SK-N-SH (cell line): ENCODE data around the gene ACLY. TPM values are rescaled to one million over a fixed set of nuclear protein-coding genes. Genes with fewer than 3 reads are reported as not detected.
A peak's percentile ranks its signal among the peaks of the same experiment; 100 is the strongest.

Source experiments
- CTCF ChIA-PET: fragments of 300-600, 350-600 bp; formaldehyde crosslinking; extraction: SDS; loops from one replicate; lab custom pipeline; 2021; lab: Yijun Ruan, JAX
- POLR2A ChIA-PET: fragments of 350-600 bp; sonication (Branson Sonifier 250); formaldehyde crosslinking; extraction: SDS; loops from one replicate; lab custom pipeline; 2020; ENCODE audit warnings: antibody characterized with exemption, inconsistent platforms; lab: Yijun Ruan, JAX
- DNase-seq: peaks from one replicate; pipeline ENCODE4 v3.0.0; 2012
- H2AFZ ChIP-seq: fragments of 200-600 bp; sonication (generic); 2 replicates; pipeline ENCODE4 v1.8.1; 2016; ENCODE audit warnings: antibody characterized with exemption, mild to moderate bottlenecking, low read depth
- H3F3A ChIP-seq: fragments of 200-600 bp; sonication (generic); replicated peaks from 2 replicates; pipeline ENCODE3; 2016; ENCODE audit warnings: antibody characterized with exemption, mild to moderate bottlenecking; ENCODE audit not compliant: insufficient read depth
- H3K27ac ChIP-seq, 2 experiments: fragments of 200-500 bp in 1 of 2; fragments of 200-600 bp in 1 of 2; sonication (Bioruptor generic) in 1 of 2; sonication (generic), shearing (Covaris generic) in 1 of 2; 2 replicates each; pipeline versions ENCODE4 v1.5.1 to v1.6.1; 2014 to 2016; ENCODE audit warnings: low read depth in 2 of 2, inconsistent platforms in 1 of 2, low read length in 1 of 2, mild to moderate bottlenecking in 1 of 2, mixed read lengths in 1 of 2
- H3K27me3 ChIP-seq: fragments of 200-600 bp; sonication (generic), shearing (Covaris generic); 2 replicates; pipeline ENCODE4 v1.6.1; 2016; ENCODE audit warnings: mixed run types; ENCODE audit not compliant: insufficient read depth
- H3K36me3 ChIP-seq, 2 experiments: fragments of 200-500 bp in 1 of 2; fragments of 200-600 bp in 1 of 2; sonication (Bioruptor generic) in 1 of 2; sonication (generic) in 1 of 2; replicated peaks in 1 of 2; 2 replicates each; pipeline versions ENCODE3 to v1.5.1; 2014 to 2016; ENCODE audit warnings: low read length in 1 of 2, mild to moderate bottlenecking in 1 of 2; ENCODE audit not compliant: insufficient read depth in 2 of 2, control insufficient read depth in 1 of 2
- H3K4me1 ChIP-seq, 2 experiments: fragments of 200-500 bp in 1 of 2; fragments of 200-600 bp in 1 of 2; sonication (Bioruptor generic) in 1 of 2; sonication (generic), shearing (Covaris generic) in 1 of 2; 2 replicates each; pipeline versions ENCODE4 v1.5.1 to v1.6.1; 2014 to 2016; ENCODE audit warnings: low read depth in 1 of 2, low read length in 1 of 2, mixed run types in 1 of 2; ENCODE audit not compliant: insufficient read depth in 2 of 2, control insufficient read depth in 1 of 2
- H3K4me2 ChIP-seq: fragments of 200-600 bp; sonication (generic), shearing (Covaris generic); 2 replicates; pipeline ENCODE4 v1.6.1; 2017; ENCODE audit warnings: mixed run types
- H3K4me3 ChIP-seq, 2 experiments: fragments of 200-500 bp in 1 of 2; fragments of 200-600 bp in 1 of 2; sonication (Bioruptor generic) in 1 of 2; sonication (generic), shearing (Covaris generic) in 1 of 2; 2 replicates each; pipeline versions ENCODE4 v1.5.1 to v1.8.1; 2014 to 2016; ENCODE audit warnings: low read depth in 2 of 2, inconsistent platforms in 1 of 2, low read length in 1 of 2, mild to moderate bottlenecking in 1 of 2, mixed read lengths in 1 of 2, moderate library complexity in 1 of 2
- H3K79me2 ChIP-seq: fragments of 200-600 bp; sonication (generic); 2 replicates; pipeline ENCODE4 v1.8.1; 2017; ENCODE audit warnings: mild to moderate bottlenecking; ENCODE audit not compliant: insufficient read depth
- H3K9ac ChIP-seq: fragments of 200-600 bp; sonication (generic); 2 replicates; pipeline ENCODE4 v1.6.1; 2017; ENCODE audit warnings: mixed run types
- H3K9me2 ChIP-seq: fragments of 200-600 bp; sonication (generic); 2 replicates; pipeline ENCODE4 v1.6.1; 2017; ENCODE audit warnings: mixed run types
- H3K9me3 ChIP-seq: fragments of 200-600 bp; sonication (generic); 2 replicates; pipeline ENCODE4 v1.6.1; 2017; ENCODE audit warnings: mixed run types, mild to moderate bottlenecking, moderate library complexity
- H4K20me1 ChIP-seq: fragments of 200-600 bp; sonication (generic); 2 replicates; pipeline ENCODE4 v1.6.1; 2017; ENCODE audit warnings: mild to moderate bottlenecking, mixed run types; ENCODE audit not compliant: insufficient read depth
- CHD2 ChIP-seq: fragments of 150-350 bp; IDR thresholded peaks from 2 replicates; pipeline ENCODE4 v1.6.1; 2018; ENCODE audit warnings: low read length; ENCODE audit not compliant: partially characterized antibody
- ELF1 ChIP-seq: IDR thresholded peaks from 2 replicates; pipeline ENCODE4 v1.4.0; 2012
- EP300 ChIP-seq, 2 experiments: IDR thresholded peaks; 2 replicates each; pipeline versions ENCODE4 v1.4.0 to v1.6.1; 2012; ENCODE audit warnings: borderline replicate concordance in 1 of 2, low read depth in 1 of 2, low read length in 1 of 2
- EZH2phosphoT487 ChIP-seq: fragments of 200-600 bp; sonication (generic); IDR thresholded peaks from 2 replicates; pipeline ENCODE4 v1.6.1; 2017; ENCODE audit warnings: low read depth, mixed run types, mild to moderate bottlenecking, antibody characterized with exemption, moderate library complexity, borderline replicate concordance
- GABPA ChIP-seq: IDR thresholded peaks from 2 replicates; pipeline ENCODE4 v1.4.0; 2012; ENCODE audit warnings: low read depth, mild to moderate bottlenecking
- MEF2A ChIP-seq: IDR thresholded peaks from 2 replicates; pipeline ENCODE4 v1.4.0; 2012; ENCODE audit warnings: low read depth, borderline replicate concordance
- MXI1 ChIP-seq: IDR thresholded peaks from 2 replicates; pipeline ENCODE4 v1.6.1; 2012; ENCODE audit warnings: mild to moderate bottlenecking, low read depth, low read length, improper control_type of control experiment
- NRF1 ChIP-seq: IDR thresholded peaks from 2 replicates; pipeline ENCODE4 v1.6.1; 2012; ENCODE audit warnings: low read depth, mild to moderate bottlenecking, low read length
- POLR2AphosphoS5 ChIP-seq: IDR thresholded peaks from 2 replicates; pipeline ENCODE4 v1.6.1; 2012; ENCODE audit warnings: low read depth, low read length
- RAD21 ChIP-seq: IDR thresholded peaks from 2 replicates; pipeline ENCODE4 v1.6.1; 2012; ENCODE audit warnings: mild to moderate bottlenecking, low read length
- RFX5 ChIP-seq: IDR thresholded peaks from 2 replicates; pipeline ENCODE4 v1.6.1; 2012; ENCODE audit warnings: mild to moderate bottlenecking, improper control_type of control experiment, low read length
- RXRA ChIP-seq: IDR thresholded peaks from 2 replicates; pipeline ENCODE4 v1.4.0; 2012; ENCODE audit warnings: low read depth, mild to moderate bottlenecking, borderline replicate concordance
- SIN3A ChIP-seq: IDR thresholded peaks from 2 replicates; pipeline ENCODE4 v1.6.1; 2012; ENCODE audit warnings: low read depth, mild to moderate bottlenecking, low read length, moderate library complexity, borderline replicate concordance
- TAF1 ChIP-seq: IDR thresholded peaks from 2 replicates; pipeline ENCODE4 v1.6.1; 2012; ENCODE audit warnings: low read depth, mild to moderate bottlenecking, low read length, moderate library complexity, borderline replicate concordance
- WGBS: methylation state at CpG from one replicate; pipeline ENCODE4 v1.1.6; 2017; ENCODE audit warnings: low lambda C conversion rate; 5-methylcytosine and 5-hydroxymethylcytosine counted together
- polyA plus RNA-seq, 3 experiments: library from polyadenylated mRNA; depleted of rRNA; stranded (reverse); fragments of >200 nt; gene quantifications; 2 replicates each; pipeline ENCODE4 v1.2.3, GENCODE V29; 2012
- TF ChIP-seq, protein P1 (sequence below): IDR thresholded peaks from 2 replicates; pipeline ENCODE4 v1.4.0; 2012; ENCODE audit warnings: low read depth
- TF ChIP-seq, protein P2 (sequence below): IDR thresholded peaks from 2 replicates; pipeline ENCODE4 v1.4.0; 2012; ENCODE audit warnings: low read depth, borderline replicate concordance
- TF ChIP-seq, protein P3 (sequence below): fragments of 150-350 bp; IDR thresholded peaks from 2 replicates; pipeline ENCODE4 v1.6.1; 2016; ENCODE audit warnings: mild to moderate bottlenecking, low read depth, low read length
- TF ChIP-seq, protein P4 (sequence below): fragments of 200-600 bp; sonication (generic); IDR thresholded peaks from 2 replicates; pipeline ENCODE4 v1.6.1; 2017; ENCODE audit warnings: antibody characterized with exemption, mild to moderate bottlenecking, moderate library complexity

ACLY gene
- 161 and 163 TPM in 2 replicates for polyA plus RNA-seq (2012; rRNA removed)
- polyA plus RNA-seq (2012; cell fraction: cytosol; rRNA removed) = 104 and 131 TPM in 2 replicates
- 133 and 176 TPM in 2 replicates for polyA plus RNA-seq (2012; cell fraction: nucleus; rRNA removed)

DNA sequence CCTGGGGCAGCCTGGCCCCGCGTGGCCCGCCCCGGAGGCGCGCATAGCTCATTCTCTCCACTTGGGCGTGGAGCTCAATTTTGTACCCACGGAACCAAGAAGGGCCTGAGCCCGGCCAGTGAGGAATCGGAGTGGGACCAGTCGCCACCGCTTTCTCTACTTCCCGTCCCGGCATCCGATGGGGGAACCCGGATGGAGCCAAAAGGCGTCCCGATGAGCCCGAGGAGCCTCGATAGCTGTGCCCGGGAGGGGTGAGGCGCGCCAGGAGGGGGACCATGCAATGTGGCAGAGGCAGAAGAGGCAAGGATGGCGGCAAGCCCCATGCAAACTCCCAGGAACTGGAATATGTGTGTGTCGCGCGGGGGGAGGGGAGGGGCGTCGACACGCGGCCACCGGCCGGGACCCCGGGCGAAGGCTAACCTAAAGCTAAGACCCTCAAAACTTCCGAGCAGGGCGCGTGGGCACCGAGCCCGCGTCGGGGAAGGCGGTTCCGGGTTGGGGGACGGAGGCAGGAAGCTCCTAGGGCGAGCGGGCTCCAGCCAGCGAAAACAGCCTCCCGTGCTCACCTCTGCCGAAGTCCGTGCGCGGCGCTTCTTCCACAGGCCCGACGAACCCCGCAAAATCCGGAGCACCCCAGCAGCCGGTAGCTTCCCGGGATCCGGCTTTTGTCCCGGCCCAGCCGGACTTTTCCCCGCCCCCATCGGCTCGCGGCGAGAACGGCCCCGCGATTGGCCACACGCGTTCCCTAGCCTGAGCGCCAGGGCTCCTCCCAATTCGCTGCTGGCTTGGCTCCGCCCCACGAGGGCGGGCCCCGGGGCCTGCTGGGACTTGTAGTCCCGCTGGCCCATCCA lies at the start of gene ACLY:
ACLY (minus strand) TSS at position 638 of the 851 bp plus-strand sequence. CDS start 5,078 bp downstream, outside the sequence.
- ChIA-PET POLR2A (interaction anchor here (0.5 to 3.3 kb wide), 10 partner anchors 10 to 199 kb away, joined by 3 to 21 read pairs (median 4); partner anchors contain the start of genes DNAJC7, KLHL11 and ODAD4), CTCF (interaction anchor here (0.7 to 2.8 kb wide), 10 partner anchors 10 to 44 kb away, joined by 3 to 21 read pairs (median 4); no protein-coding TSS in a partner anchor)
- Histone ChIP-seq H3K4me3 (peak within 1 kb of the TSS; percentile 80 to 82), H3K9ac (peak within 1 kb of the TSS; percentile 91), H3K27me3 (no peaks in the 10 kb centered on the region), H4K20me1 (peaks cover 42% of the 10 kb centered on the region), H3K79me2 (peaks cover 52% of the 10 kb centered on the region), H3K9me2 (no peaks in the 10 kb centered on the region), H2AFZ (peak within 1 kb of the TSS; percentile 96; the same call in 1 of the 2 replicates), H3F3A (peaks cover 10% of the 10 kb centered on the region), H3K36me3 (peaks cover 2 to 7% of the 10 kb centered on the region in 2 experiments), H3K27ac (peak within 1 kb of the TSS; percentile 84 to 90), H3K9me3 (no peaks in the 10 kb centered on the region), H3K4me1 (peaks cover 22 to 36% of the 10 kb centered on the region in 2 experiments; a peak in 2 of 4 replicates), H3K4me2 (peak within 1 kb of the TSS; percentile 89)
- peak; percentile 83 for TF ChIP-seq CHD2
- TF ChIP-seq MXI1 = peak; percentile 48; the same call in 1 of the 2 replicates
- peak; percentile 75 for TF ChIP-seq TAF1
- no peak for TF ChIP-seq EP300 (IDR thresholded peaks at IDR 0.05; ENCODE audit: borderline replicate concordance in 1 of 2, low read depth in 1 of 2, low read length in 1 of 2)
- TF ChIP-seq EZH2phosphoT487 = no peak
- peak; percentile 95 for TF ChIP-seq POLR2AphosphoS5
- TF ChIP-seq SIN3A = 0 out of 2 replicates have a peak, but pooled peaks have one; percentile 21
- WGBS = under 1% methylated on average over 24 of the region's 80 CpGs
- peak; percentile 99 for DNase-seq

DNA sequence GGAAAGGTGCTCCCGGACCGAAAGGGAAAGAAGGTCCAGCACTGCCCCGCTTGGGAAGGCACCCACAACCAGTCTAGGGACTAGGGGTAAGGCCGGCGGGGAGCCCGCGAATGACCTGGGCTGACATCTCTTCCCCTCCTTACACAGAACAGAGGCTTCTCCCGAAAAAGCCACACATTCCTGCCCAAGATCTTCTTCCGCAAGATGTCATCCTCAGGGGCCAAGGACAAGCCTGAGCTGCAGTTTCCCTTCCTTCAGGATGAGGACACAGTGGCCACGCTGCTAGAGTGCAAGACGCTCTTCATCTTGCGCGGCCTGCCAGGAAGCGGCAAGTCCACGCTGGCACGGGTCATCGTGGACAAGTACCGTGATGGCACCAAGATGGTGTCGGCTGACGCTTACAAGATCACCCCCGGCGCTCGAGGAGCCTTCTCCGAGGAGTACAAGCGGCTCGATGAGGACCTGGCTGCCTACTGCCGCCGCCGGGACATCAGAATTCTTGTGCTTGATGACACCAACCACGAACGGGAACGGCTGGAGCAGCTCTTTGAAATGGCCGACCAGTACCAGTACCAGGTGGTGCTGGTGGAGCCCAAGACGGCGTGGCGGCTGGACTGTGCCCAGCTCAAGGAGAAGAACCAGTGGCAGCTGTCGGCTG lies 49.3 kb upstream of the ACLY start:
- H3K9me2 ChIP-seq = no peaks in the 10 kb centered on the region
- CTCF ChIA-PET = interaction anchor here (3.9 to 4.6 kb wide), 2 partner anchors 48 to 52 kb away, joined by 19 to 21 read pairs; partner anchors contain the start of genes DNAJC7 and NKIRAS2
- peak overlapping the region; percentile 96; the same call in 1 of the 2 replicates for H3K9ac ChIP-seq
- H3K4me3 ChIP-seq = peak overlapping the region; percentile 93 to 96
- WGBS = 90% methylated on average over 25 of the region's 37 CpGs
- no peak overlapping the region for H2AFZ ChIP-seq
- peak overlapping the region; percentile 65 to 89; a peak in 2 of 4 replicates for H3K27ac ChIP-seq
- POLR2A ChIA-PET = interaction anchor here (1.6 kb wide), 1 partner anchor 85 kb away, joined by 4 read pairs; no protein-coding TSS in a partner anchor
- H3F3A ChIP-seq = peaks cover 10% of the 10 kb centered on the region
- H3K4me1 ChIP-seq = peaks cover 5 to 48% of the 10 kb centered on the region in 2 experiments; a peak in 2 of 4 replicates
- H3K36me3 ChIP-seq = peaks cover 27 to 31% of the 10 kb centered on the region in 2 experiments
- peak overlapping the region; percentile 91 for H3K4me2 ChIP-seq
- no peak for DNase-seq
- no peaks in the 10 kb centered on the region for H3K27me3 ChIP-seq
- peaks cover 54% of the 10 kb centered on the region for H3K79me2 ChIP-seq
- H4K20me1 ChIP-seq = 0 out of 2 replicates have a peak, but pooled peaks cover 8% of the 10 kb centered on the region
- H3K9me3 ChIP-seq = no peaks in the 10 kb centered on the region
- TF ChIP-seq RAD21 (no peak), RFX5 (no peak), EP300 (IDR thresholded peaks at IDR 0.05; ENCODE audit: borderline replicate concordance in 1 of 2, low read depth in 1 of 2, low read length in 1 of 2) (no peak), ELF1 (no peak), NRF1 (no peak), RXRA (no peak), MEF2A (no peak), GABPA (no peak), TAF1 (no peak)
- TF ChIP-seq, protein P1, sequence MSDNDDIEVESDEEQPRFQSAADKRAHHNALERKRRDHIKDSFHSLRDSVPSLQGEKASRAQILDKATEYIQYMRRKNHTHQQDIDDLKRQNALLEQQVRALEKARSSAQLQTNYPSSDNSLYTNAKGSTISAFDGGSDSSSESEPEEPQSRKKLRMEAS = no peak
- TF ChIP-seq, protein P2, sequence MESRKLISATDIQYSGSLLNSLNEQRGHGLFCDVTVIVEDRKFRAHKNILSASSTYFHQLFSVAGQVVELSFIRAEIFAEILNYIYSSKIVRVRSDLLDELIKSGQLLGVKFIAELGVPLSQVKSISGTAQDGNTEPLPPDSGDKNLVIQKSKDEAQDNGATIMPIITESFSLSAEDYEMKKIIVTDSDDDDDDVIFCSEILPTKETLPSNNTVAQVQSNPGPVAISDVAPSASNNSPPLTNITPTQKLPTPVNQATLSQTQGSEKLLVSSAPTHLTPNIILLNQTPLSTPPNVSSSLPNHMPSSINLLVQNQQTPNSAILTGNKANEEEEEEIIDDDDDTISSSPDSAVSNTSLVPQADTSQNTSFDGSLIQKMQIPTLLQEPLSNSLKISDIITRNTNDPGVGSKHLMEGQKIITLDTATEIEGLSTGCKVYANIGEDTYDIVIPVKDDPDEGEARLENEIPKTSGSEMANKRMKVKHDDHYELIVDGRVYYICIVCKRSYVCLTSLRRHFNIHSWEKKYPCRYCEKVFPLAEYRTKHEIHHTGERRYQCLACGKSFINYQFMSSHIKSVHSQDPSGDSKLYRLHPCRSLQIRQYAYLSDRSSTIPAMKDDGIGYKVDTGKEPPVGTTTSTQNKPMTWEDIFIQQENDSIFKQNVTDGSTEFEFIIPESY = no peak
- TF ChIP-seq, protein P3, sequence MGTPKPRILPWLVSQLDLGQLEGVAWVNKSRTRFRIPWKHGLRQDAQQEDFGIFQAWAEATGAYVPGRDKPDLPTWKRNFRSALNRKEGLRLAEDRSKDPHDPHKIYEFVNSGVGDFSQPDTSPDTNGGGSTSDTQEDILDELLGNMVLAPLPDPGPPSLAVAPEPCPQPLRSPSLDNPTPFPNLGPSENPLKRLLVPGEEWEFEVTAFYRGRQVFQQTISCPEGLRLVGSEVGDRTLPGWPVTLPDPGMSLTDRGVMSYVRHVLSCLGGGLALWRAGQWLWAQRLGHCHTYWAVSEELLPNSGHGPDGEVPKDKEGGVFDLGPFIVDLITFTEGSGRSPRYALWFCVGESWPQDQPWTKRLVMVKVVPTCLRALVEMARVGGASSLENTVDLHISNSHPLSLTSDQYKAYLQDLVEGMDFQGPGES = no peak
- TF ChIP-seq, protein P4, sequence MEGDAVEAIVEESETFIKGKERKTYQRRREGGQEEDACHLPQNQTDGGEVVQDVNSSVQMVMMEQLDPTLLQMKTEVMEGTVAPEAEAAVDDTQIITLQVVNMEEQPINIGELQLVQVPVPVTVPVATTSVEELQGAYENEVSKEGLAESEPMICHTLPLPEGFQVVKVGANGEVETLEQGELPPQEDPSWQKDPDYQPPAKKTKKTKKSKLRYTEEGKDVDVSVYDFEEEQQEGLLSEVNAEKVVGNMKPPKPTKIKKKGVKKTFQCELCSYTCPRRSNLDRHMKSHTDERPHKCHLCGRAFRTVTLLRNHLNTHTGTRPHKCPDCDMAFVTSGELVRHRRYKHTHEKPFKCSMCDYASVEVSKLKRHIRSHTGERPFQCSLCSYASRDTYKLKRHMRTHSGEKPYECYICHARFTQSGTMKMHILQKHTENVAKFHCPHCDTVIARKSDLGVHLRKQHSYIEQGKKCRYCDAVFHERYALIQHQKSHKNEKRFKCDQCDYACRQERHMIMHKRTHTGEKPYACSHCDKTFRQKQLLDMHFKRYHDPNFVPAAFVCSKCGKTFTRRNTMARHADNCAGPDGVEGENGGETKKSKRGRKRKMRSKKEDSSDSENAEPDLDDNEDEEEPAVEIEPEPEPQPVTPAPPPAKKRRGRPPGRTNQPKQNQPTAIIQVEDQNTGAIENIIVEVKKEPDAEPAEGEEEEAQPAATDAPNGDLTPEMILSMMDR = no peak
